Activated CD4-positive, alpha-beta T cell treated with anti-CD3 and anti-CD28 coated beads, Interleukin-2, amount 50 U/mL, for 48 hours (primary cell): ENCODE data around the gene RNASET2.
A peak's percentile ranks its signal among the peaks of the same experiment; 100 is the strongest.

Experiments
- DNase-seq, 2 experiments: peaks; one replicate each; pipeline ENCODE4 v3.0.0-alpha.2; 2020

Gene RNASET2, protein sequence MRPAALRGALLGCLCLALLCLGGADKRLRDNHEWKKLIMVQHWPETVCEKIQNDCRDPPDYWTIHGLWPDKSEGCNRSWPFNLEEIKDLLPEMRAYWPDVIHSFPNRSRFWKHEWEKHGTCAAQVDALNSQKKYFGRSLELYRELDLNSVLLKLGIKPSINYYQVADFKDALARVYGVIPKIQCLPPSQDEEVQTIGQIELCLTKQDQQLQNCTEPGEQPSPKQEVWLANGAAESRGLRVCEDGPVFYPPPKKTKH

GRCh38 chr6:166956444-166957086 is at the start of gene RNASET2:
RNASET2 (minus strand) TSS chr6:166956550; CDS start chr6:166956182, 368 bp downstream.
- peak; percentile 100 for DNase-seq

DNA sequence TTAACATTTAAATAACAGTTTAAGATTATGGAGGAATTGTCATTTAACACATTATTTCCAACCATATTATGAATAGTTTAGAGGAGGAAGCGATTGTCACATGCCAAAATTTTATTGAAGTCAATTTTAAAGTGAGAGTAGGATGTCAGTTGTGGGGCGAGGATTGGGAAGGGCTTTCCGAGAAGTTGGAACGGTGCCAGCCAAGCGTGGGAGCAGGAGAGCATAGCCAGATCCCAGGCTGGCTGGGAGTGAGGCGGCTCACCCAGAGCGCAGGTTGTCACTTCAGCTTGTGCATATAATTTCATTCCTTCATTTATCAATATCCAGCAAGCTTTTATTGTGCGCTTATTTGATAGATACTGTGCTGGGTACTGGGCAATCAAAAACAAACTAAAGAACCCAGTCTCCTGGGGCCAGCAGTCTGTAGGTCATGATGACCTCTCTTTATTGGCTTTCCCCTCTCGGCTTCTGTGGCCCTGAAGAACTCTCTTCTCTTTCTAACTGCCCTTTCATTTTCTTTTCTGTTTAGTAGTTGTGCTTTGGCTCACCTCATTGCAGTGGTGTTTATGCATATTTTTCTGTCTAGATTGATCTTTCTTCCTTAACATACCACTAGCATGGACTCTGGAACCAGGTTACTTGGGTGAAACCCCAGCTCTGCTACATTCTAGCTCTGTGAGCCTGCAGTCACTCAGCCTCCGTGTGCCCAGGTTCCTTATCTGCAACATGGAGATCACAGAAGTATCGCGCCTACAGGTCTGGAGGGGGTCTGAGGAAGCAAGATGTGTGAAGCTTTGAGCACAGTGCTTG is 49.2 kb upstream of the RNASET2 start:
- no peak for DNase-seq

DNA sequence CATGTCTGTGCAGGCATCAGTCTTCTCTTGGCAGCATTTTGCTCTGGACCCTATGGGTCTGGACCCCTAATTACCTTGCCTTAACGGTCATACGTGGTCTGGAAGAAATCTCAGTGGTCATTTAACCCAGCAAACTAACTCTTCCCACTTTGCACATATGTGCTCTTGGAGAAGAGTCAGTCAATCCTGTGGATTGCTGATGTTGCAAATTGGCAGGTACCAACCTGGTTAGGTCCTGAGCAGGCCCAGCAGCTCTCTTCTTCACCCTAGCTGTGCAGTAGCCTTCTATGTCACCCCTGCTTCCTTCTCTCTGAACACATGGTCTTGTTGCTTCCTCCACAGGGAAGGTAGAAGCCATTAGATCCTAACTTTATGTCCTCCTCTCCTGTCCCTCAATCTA is 44.4 kb upstream of the RNASET2 start:
- DNase-seq: no peak

DNA sequence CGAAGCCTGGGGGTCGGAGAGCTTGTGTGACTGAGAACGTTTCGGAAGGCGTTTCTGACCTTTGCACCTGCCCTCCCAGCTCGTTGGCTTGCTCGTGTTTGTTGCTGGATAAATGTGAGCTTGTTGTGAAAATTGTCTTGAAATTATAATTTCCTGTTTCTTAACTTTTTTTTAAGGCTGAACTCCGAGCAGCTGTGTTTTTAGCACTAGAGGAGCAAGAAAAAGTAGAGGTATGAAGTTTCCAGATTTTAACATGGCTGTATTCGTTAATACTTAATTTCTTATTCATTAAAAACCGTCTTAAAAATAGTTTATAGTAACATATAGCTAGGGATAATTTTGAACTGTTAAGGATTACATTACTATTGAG is 43.5 kb upstream of the RNASET2 start:
- DNase-seq: no peak

DNA sequence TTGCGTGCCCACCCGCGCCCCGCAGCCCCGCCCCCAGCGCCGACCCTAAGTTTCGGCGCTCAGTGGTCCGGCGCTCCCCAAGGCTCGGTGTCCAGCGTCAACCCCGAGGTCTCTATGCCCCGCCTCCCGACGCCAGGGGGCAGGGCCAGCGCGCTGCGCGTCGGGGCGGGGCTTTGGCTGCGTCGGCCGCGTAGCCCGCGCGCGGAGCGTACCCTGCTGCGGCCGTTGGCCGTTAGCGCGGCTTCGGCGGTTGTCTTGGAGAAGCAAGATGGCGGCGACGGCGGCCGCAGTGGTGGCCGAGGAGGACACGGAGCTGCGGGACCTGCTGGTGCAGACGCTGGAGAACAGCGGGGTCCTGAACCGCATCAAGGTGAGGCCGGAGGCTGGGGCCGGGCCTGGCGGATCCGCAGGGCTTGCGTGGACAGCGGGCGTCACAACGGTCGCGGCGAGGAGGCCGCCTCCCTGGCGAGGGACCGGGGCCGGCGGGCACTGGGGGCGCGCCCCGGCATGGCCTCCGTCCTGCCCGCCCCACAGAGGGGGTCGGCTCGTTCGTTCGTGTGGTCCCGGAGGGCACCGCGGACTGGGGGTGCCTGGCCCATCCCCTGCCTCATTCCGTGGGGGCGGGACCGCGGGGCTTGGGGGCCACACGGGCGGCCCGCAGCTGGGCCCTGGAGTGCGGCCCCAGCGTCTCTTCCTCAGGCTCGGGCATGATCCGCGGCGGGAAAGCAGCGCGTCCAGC is 43.0 kb upstream of the RNASET2 start, which contains the start of gene CEP43:
Gene CEP43 (plus strand): TSS at position 253 of the 739 bp plus-strand sequence. CDS start 16 bp downstream, at position 269.
- DNase-seq: peak; percentile 86 to 88

DNA sequence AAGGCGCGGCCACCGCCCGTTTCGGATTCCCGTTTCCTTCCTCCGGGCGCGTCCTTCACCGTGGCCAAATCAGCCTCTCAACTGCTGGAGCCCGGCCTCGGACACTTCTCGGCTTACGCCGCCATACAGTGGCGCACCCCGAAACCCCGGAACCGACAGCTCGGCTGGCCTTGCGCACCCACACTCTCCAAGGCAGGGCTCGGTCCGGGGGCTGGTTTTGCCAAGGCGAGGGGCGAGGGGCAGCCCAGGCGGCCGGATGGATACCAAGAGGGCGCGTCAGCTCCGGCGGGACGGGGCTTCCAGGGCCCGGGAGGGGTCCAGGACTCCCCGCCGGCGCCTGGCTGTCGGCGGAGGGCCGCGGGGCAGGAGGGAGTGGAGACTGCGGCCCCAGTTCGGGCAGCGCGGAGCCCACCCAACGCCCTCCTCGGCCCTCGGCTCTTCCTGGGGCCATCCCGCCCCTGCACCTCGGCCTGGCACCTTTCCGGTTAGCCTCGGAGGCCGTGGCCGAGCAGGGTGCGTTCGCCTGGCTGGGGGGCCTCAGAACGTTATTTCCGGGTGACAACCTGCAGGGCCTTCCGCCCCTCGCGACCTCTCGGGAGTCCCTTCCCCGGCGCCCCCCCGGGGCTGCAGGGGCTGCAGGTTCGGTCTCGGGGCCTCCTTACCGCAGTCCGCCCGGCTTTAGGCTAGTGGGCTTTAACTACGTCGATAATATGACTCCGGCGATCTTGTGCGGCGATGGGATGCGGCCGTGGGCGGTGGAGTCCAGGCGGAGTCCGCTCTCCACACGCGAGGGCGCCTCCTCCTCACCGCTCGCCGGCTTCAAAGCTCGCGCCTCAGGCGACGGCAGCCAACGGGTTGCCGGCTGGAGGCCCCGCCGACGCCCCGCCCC is 42.1 kb upstream of the RNASET2 start:
- peak; percentile 23 to 36 for DNase-seq

DNA sequence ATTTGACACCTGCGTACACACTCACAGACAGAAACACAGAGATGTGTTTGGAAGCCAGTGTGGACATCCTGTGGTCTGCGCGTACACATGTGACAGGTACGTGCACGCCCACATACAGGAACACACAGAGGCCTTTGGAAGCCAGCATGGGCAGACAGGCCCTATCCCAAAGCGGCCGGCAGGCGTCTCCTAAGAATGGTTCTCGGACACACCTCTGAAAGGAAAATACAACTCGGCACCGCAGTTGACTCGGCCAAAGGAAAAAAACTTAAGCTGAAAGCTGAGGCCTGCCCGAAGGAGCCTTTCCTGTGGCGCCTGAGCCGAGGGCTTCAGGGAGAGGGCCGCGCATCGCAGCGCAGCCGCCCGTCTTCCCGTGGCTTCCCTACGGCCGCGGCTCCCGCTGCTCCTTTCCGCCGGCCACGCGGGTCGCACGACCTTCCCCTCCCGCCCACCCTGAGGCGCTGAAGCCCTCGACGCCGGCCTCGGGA is 41.5 kb upstream of the RNASET2 start:
- DNase-seq: peak; percentile 67 to 79

- no peak for DNase-seq
Measured at GRCh38 chr6:166997348-166997747, 41.0 kb upstream of the RNASET2 start.

- no peak for DNase-seq
Measured at GRCh38 chr6:166996406-166996805, 40.1 kb upstream of the RNASET2 start.

DNA sequence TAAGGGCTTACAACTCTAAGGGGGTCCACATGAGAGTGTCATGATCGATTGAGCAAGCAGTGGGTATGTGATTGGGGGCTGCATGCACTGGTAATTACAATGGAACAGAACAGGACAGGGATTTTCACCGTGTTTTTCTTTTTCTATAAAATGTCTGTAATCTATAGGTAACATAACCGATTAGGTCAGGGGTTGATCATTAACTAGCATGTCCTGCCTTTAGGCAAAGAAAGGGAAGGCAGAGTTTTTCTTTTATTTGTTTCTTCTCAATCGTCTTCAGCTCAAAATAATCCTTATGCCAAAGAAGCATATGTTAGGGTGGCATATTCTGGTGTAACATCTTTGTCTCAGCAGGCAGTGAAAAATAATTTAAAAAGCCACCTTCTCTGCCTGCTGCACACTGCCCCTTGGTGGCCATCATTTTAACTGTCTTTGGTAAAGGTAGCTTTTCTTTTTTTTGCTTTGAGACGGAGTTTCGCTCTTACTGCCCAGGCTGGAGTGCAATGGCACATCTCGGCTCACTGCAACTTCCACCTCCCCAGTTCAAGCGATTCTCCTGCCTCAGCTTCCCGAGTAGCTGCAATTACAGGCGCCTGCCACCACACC is 33.2 kb upstream of the RNASET2 start:
- peak; percentile 23 to 35 for DNase-seq

- no peak for DNase-seq
Measured at GRCh38 chr6:166988674-166989201, 32.4 kb upstream of the RNASET2 start.

GRCh38 chr6:166987930-166988329 is 31.6 kb upstream of the RNASET2 start:
- DNase-seq: no peak

DNA sequence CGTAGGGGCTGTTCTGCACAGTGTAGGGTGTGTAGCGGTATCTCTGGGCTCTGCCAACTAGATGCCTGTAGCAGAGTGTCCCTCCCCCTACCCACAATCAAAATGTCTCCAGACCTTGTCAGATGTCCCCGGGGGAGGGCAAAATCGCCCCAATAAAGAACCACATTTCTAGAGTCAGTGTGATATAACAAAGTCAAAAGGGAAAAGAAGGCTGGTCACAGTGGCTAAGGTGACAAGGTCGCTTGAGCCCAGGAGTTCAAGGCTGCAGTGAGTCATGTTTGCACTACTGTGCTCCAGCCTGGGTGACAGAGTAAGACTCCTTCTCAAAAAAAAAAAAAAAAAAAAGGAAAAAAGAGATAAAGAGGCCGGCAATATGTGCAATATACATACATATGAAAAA is 31.1 kb upstream of the RNASET2 start:
- DNase-seq: no peak

DNA sequence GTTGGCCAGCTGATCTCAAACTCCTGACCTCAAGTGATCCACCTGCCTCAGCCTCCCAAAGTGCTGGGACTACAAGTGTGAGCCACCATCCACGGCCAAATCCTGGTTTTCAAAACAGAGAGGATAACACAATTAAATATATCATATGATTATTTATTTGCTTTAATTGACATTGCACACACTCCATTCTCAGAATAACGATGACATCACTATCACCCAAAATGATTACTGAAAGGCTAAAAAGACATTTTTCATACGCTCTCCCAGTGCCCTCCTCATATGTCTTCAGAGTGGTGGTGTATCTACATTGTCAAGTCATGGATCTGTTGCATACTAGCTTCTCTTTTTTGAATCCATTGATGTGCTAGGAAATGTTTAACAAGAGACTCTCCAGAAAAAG is 24.4 kb upstream of the RNASET2 start:
- no peak for DNase-seq

- no peak for DNase-seq
Measured at GRCh38 chr6:166977621-166978525, 21.5 kb upstream of the RNASET2 start.

DNA sequence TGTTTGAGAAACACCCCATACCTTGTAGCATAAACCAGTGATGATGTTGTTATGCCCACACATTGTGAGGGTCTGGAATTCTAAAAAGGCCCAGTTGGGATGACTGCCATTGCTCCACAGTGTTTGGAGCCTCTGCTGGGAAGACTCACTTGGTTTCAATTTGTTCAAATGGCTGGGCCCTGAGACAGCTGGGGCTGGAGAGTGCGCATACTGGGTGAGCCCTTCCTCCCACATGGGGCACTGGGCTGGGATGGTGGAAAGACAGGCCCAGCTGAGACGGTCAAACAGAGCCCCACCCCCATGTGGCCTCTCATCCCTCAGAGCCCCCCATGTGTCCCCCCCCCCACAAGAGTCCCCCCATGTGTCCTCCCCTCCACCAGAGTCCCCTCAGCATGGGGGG is 20.3 kb upstream of the RNASET2 start:
- DNase-seq: no peak

- DNase-seq: no peak
Measured at GRCh38 chr6:166972101-166972500, 15.8 kb upstream of the RNASET2 start.

DNA sequence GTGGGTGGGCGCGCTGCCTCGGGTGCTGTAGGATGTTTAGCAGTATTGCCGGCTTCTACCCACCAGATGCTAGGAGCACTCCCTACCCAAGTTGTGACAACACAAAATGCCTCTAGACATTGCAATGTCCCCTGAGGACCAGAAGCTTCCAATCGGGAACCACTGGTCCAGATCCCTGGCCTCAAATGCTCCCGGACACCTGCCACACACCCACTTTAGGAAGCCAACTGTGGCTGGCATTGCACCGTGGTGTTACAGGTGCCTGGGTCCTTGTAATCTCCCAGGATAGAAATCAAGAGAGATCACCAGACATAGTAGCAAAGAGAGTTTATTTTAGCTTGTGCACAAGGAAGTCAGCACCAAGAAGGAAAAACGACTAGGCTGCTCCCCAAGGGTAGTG is 14.9 kb upstream of the RNASET2 start:
- no peak for DNase-seq

DNA sequence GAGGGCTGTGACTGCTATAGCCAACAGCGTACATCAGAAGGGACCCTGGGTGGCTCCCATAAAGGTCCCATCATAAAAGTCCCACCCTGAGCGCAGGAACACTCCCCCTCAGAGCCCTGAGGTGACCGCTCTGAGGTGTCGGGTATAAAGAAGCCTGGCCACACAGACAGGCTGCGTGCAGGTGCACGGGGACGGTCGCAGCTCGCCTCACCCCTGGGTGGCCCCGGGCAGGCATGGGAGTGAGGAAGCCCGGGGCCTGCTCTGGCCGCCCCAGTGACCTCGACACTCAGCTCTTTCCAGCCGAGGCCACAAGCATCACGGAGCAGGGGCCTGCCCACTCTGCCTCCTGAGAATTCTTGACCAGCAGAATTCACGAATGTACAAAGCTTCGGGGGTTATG is 14.4 kb upstream of the RNASET2 start:
- no peak for DNase-seq

DNA sequence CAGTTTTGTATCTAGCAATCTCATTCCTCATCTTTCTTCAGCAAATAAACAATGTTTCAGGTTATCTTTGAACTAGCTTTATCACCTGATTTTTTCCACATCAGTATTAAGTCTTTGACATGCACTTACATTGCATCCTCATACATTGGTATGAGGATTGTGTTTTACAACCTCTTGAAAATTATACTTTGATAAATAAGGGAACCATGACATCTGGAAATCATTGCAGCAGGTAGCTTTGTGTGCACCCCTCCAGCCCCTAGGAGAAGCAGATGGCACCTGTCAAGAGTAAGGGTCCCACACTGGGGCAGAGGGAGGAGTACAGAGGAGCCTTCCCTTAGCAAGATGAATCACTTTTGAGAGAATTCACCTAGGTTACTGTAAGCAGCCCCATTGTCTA is 13.7 kb upstream of the RNASET2 start:
- DNase-seq: no peak
